ENCODE measurements around the gene FGFRL1. TPM values are rescaled to one million over a fixed set of nuclear protein-coding genes. Genes with fewer than 3 reads are reported as not detected.

Gene FGFRL1
- total and polyA plus RNA-seq, 2 donors from 2014 or later: 22.0 to 25.5 TPM

GRCh38 chr4:1035510-1035909, 24.1 kb downstream of the FGFRL1 start:
- Histone ChIP-seq H3K9ac (ENCODE audit: low read length in 3 of 3) (no peak overlapping the region), H3K27me3 (ENCODE audit: control insufficient read depth, insufficient read depth, low read length) (no peaks in the 10 kb centered on the region), H3K9me3 (ENCODE audit: control insufficient read depth in 2 of 3, insufficient read depth in 1 of 3, low read length in 3 of 3) (no peaks in the 10 kb centered on the region), H3K4me1 (ENCODE audit: control insufficient read depth in 2 of 3, insufficient read depth in 2 of 3, low read depth in 1 of 3, low read length in 3 of 3) (peaks cover 0 to 4% (median 2%) of the 10 kb centered on the region in 3 donors), H3K4me3 (ENCODE audit: low read length in 3 of 3) (no peak overlapping the region), H3K36me3 (ENCODE audit: control insufficient read depth in 2 of 3, insufficient read depth in 3 of 3, low read length in 3 of 3) (no peaks in the 10 kb centered on the region), H3K27ac (ENCODE audit: low read depth in 2 of 2, low read length in 2 of 2) (no peak overlapping the region)
- TF ChIP-seq CTCF (IDR thresholded peaks at IDR 0.05; ENCODE audit: borderline replicate concordance, extremely low read depth, insufficient read depth): no peak
- DNase-seq: no peak
- FAIRE-seq: no peak
- intact Hi-C loops (cut with DNase I): no loop called here

GRCh38 chr4:1036095-1036494, 24.7 kb downstream of the FGFRL1 start:
- DNase-seq: no peak
- no peak for FAIRE-seq
- H3K9ac ChIP-seq (ENCODE audit: low read length in 3 of 3): no peak overlapping the region
- H3K27ac ChIP-seq (ENCODE audit: low read depth in 2 of 2, low read length in 2 of 2): no peak overlapping the region
- H3K9me3 ChIP-seq (ENCODE audit: control insufficient read depth in 2 of 3, insufficient read depth in 1 of 3, low read length in 3 of 3): no peaks in the 10 kb centered on the region
- no peak overlapping the region for H3K4me3 ChIP-seq (ENCODE audit: low read length in 3 of 3)
- H3K36me3 ChIP-seq (ENCODE audit: control insufficient read depth in 2 of 3, insufficient read depth in 3 of 3, low read length in 3 of 3): no peaks in the 10 kb centered on the region
- TF ChIP-seq CTCF (IDR thresholded peaks at IDR 0.05; ENCODE audit: borderline replicate concordance, extremely low read depth, insufficient read depth): no peak
- H3K27me3 ChIP-seq (ENCODE audit: control insufficient read depth, insufficient read depth, low read length): no peaks in the 10 kb centered on the region
- intact Hi-C loops (cut with DNase I): no loop called here
- peaks cover 0 to 4% (median 2%) of the 10 kb centered on the region in 3 donors for H3K4me1 ChIP-seq (ENCODE audit: control insufficient read depth in 2 of 3, insufficient read depth in 2 of 3, low read depth in 1 of 3, low read length in 3 of 3)

- intact Hi-C loops (cut with DNase I): no loop called here
- no peak for TF ChIP-seq CTCF (IDR thresholded peaks at IDR 0.05; ENCODE audit: borderline replicate concordance, extremely low read depth, insufficient read depth)
- Histone ChIP-seq H3K36me3 (ENCODE audit: control insufficient read depth in 2 of 3, insufficient read depth in 3 of 3, low read length in 3 of 3) (no peaks in the 10 kb centered on the region), H3K4me1 (ENCODE audit: control insufficient read depth in 2 of 3, insufficient read depth in 2 of 3, low read depth in 1 of 3, low read length in 3 of 3) (peaks cover 0 to 4% (median 2%) of the 10 kb centered on the region in 3 donors), H3K9me3 (ENCODE audit: control insufficient read depth in 2 of 3, insufficient read depth in 1 of 3, low read length in 3 of 3) (no peaks in the 10 kb centered on the region), H3K27me3 (ENCODE audit: control insufficient read depth, insufficient read depth, low read length) (no peaks in the 10 kb centered on the region), H3K27ac (ENCODE audit: low read depth in 2 of 2, low read length in 2 of 2) (no peak overlapping the region), H3K4me3 (ENCODE audit: low read length in 3 of 3) (no peak overlapping the region), H3K9ac (ENCODE audit: low read length in 3 of 3) (no peak overlapping the region)
- FAIRE-seq: no peak
- no peak for DNase-seq
Observed at GRCh38 chr4:1036976-1037810, 25.8 kb downstream of the FGFRL1 start.
